Thymus (tissue), 11 donors: Measurements from ENCODE around the gene ALDH9A1. TPM values are rescaled to one million over a fixed set of nuclear protein-coding genes. Genes with fewer than 3 reads are reported as not detected.
"Not testable (repeated sequence)": the region's sequence is repeated elsewhere in the genome, so short reads cannot be mapped to it uniquely, and the experiment has no call there.

Experiments used
- DNase-seq, 9 donors: peaks; one replicate each; pipeline ENCODE4 v3.0.0-alpha.2; 2013; ENCODE audit warnings: low spot score in 9 of 9, low read depth in 6 of 9, missing footprints in 1 of 9
- H3K27ac ChIP-seq, 2 donors: one replicate each; pipeline ENCODE4 v1.5.1; 2013; ENCODE audit warnings: control low read depth in 1 of 2, low read depth in 1 of 2, low read length in 1 of 2, mild to moderate bottlenecking in 1 of 2, moderate library complexity in 1 of 2
- H3K27me3 ChIP-seq, 2 donors: one replicate each; pipeline ENCODE4 v1.5.1; 2013; ENCODE audit warnings: low read length in 1 of 2; ENCODE audit not compliant: control insufficient read depth in 2 of 2, insufficient read depth in 1 of 2
- H3K36me3 ChIP-seq, 2 donors: one replicate each; pipeline ENCODE4 v1.5.1; 2013; ENCODE audit warnings: low read length in 1 of 2, mild to moderate bottlenecking in 1 of 2, moderate library complexity in 1 of 2; ENCODE audit not compliant: control insufficient read depth in 2 of 2, insufficient read depth in 2 of 2
- H3K4me1 ChIP-seq, 2 donors: one replicate each; pipeline ENCODE4 v1.5.1; 2013; ENCODE audit warnings: low read length in 2 of 2; ENCODE audit not compliant: control insufficient read depth in 2 of 2, insufficient read depth in 2 of 2
- H3K4me3 ChIP-seq, 2 donors: one replicate each; pipeline ENCODE4 v1.5.1; 2013; ENCODE audit warnings: low read length in 2 of 2, control low read depth in 1 of 2, mild to moderate bottlenecking in 1 of 2
- H3K9me3 ChIP-seq, 2 donors: one replicate each; pipeline ENCODE4 v1.5.1; 2013; ENCODE audit warnings: low read length in 1 of 2, mild to moderate bottlenecking in 1 of 2; ENCODE audit not compliant: control insufficient read depth in 2 of 2, insufficient read depth in 1 of 2
- whole genome bisulfite sequencing: extraction: QIAGEN DNeasy Blood & Tissue Kit; methylation state at CpG from one replicate; pipeline ENCODE4 v1.1.7; 2013; 5-methylcytosine and 5-hydroxymethylcytosine counted together
- polyA plus RNA-seq: library from polyadenylated mRNA; stranded (reverse); fragments of 200-250 nt; gene quantifications from one replicate; pipeline ENCODE4 v1.2.3, GENCODE V29; 2013
- total RNA-seq: library from RNA; stranded (reverse); fragments of 120-200 nt; gene quantifications from one replicate; pipeline ENCODE4 v1.2.4, GENCODE V29; 2013
- donor health status: healthy.

Gene ALDH9A1
- total and polyA plus RNA-seq, 2 donors: 41.0 to 44.9 TPM

DNA sequence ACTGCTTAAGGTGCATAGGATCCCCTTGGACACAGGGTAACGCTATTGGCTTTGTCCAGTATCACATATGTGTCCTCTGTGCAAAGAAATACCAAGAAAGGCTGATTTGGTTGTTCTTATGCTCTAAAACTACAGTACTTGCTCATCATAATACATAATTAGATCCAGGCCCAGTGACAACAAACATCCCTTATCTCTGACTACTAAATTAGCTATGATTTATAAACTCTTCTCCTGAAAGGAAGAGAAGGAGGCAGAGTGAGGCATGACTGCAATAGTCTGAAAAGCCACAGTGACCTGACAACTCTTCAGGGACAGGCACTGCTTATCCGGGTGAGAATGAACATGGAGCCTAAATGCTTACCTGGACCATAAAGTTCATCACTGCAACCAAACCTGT, 36.7 kb downstream of the ALDH9A1 start:
- no peak for DNase-seq
- Histone ChIP-seq H3K27ac (no peak overlapping the region), H3K9me3 (no peaks in the 10 kb centered on the region), H3K27me3 (no peaks in the 10 kb centered on the region), H3K36me3 (peaks cover 33 to 44% of the 10 kb centered on the region in 2 donors), H3K4me3 (no peak overlapping the region), H3K4me1 (no peaks in the 10 kb centered on the region)
- over 99% methylated on average over 2 of the region's 2 CpGs for WGBS

DNA sequence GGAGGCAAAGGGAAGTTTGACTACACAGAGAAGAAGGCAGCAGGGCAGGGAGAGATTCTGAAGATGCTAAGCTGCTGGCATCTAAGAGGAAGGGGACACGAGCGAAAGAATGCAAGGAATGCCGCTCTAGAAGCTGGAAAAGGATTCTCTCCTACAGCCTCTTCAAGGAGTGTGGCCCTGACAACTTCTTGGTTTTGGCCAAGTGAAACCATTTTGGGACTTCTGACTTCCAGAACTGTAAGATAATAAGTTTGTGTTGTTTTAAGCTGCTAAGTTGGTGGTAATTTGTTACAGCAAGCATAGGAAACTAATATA, 38.8 kb downstream of the ALDH9A1 start:
- H3K4me1 ChIP-seq: no peaks in the 10 kb centered on the region
- no peak overlapping the region for H3K27ac ChIP-seq
- no peaks in the 10 kb centered on the region for H3K27me3 ChIP-seq
- peaks cover 29 to 30% of the 10 kb centered on the region in 2 donors for H3K36me3 ChIP-seq
- no peak for DNase-seq
- WGBS: 81% methylated on average over 3 of the region's 3 CpGs
- H3K4me3 ChIP-seq: no peak overlapping the region
- no peaks in the 10 kb centered on the region for H3K9me3 ChIP-seq

DNA sequence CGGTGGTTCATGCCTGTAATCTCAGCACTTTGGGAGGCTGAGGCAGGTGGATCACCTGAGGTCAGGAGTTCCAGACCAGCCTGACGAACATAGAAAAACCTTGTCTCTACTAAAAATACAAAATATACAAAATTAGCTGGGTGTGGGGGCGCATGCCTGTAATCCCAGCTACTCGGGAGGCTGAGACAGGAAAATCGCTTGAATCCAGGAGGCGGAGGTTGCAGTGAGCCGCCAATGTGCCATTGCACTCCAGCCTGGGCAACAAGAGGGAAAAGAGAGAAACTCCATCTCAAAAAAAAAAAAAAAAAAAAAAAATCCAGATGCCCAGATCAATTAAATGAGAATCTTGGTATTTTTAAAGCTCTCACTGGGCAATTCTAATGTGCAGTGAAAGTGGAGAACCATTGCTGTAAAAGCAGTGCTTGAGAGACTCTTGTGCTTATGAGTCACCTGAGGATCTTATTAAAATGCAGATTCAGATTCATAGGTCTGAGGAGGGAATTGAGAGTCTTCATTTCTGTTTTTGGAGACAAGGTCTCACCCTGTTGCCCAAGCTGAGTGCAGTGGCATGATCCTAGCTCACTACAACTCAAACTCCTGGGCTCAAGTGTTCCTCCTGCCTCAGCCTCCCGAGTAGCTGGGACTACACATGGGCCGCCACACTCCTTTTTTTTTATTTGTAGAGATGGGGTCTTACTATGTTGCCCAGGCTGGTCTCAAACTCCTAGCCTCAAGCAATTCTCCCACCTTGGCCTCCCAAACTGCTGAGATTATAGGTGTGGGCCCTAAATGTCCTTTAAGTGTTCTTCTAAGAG, 39.4 kb downstream of the ALDH9A1 start:
- not testable (repeated sequence) for DNase-seq, H3K4me1 ChIP-seq, H3K27ac ChIP-seq, H3K27me3 ChIP-seq, H3K9me3 ChIP-seq, H3K4me3 ChIP-seq
- WGBS: 97% methylated on average over 9 of the region's 9 CpGs
- peaks cover 24 to 26% of the 10 kb centered on the region in 2 donors for H3K36me3 ChIP-seq

DNA sequence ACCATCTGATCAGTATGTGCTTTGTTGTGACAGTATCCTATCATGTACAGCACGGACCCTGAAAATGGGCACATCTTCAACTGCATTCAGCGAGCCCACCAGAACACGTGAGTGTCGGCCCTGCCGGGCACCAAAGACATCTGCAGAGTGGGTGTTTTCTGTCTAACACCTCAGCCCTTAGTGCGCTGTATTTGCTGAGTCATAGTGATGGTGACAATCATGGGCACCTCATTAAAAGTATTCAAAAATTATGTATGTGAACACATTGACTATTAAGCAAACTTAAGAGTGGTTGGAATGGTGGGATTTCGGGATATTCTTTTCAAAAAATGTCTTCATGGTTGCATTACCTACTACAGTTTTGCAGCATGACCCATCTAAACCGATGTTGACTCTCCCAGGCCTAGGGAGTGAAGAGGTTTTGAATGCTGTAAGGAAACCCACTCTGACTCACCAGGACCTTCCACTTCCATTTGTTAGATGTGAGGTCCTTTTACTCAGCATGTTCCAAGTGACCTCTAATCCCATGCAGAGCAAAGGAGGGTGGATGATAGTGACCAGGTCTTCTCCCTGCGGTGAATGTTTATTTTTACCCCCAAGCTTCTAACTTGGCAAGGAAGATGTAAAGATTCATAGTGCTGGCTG, 47.3 kb downstream of the ALDH9A1 start:
- Histone ChIP-seq H3K27me3 (no peaks in the 10 kb centered on the region), H3K4me1 (no peaks in the 10 kb centered on the region), H3K27ac (no peak overlapping the region), H3K9me3 (no peaks in the 10 kb centered on the region), H3K4me3 (no peak overlapping the region), H3K36me3 (peaks cover 0 to 3% of the 10 kb centered on the region in 2 donors)
- no peak for DNase-seq
- WGBS: 92% methylated on average over 9 of the region's 9 CpGs

DNA sequence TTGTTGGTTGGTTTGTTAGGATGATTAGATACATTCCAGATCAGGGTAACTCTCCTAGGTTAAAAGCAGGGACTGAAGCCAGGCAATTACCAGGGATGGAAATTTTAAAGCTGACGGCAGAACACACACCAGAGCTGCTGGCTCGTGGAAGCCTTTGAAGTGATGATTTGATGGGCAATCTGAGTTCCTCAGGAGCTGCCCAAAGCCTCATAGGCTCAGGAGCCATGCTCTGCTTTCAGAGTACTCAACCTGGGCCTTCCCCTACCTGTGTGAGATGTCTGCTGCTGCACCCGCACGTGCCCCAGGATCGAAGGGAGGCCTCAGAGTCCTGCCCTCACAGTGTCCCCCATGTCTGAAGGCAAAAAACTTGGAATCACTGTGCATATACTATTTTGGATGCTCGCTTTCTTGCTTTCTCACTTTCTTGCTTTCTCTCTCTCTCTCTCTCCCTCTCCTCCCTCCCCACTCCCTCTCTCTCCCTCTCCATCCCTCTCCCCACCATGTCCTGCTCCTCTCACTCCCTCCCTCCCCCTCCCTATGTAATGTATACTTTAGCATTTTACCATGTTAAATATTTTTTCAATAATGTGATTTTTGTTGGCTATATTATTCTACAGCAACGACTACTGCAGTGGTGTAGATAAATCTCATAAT, 49.3 kb downstream of the ALDH9A1 start:
- WGBS: 96% methylated on average over 7 of the region's 7 CpGs
- H3K36me3 ChIP-seq: no peaks in the 10 kb centered on the region

DNA sequence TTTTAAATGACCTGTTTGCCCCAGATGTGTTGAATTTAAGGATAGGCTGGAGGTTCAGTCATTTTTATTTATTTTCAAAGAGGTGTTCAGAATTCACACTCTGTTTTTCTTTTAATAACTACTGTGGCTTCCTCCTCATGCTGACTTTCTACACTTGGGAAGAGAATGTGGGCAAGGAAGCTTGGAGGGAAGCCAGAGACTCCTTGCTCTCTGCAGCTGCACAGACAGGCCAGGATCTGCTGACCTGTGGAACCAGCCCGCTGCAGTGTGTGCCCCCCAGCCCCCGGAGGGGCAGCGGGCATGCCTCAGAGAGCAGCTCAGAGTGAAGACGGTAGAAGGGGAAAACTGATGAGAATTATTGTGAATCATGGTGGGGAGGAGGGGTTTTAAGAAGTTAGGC, 50.4 kb downstream of the ALDH9A1 start:
- no peaks in the 10 kb centered on the region for H3K4me1 ChIP-seq
- H3K4me3 ChIP-seq: no peak overlapping the region

More for the DNA sequence above, 49.3 kb downstream of the ALDH9A1 start:
- Histone ChIP-seq H3K4me3 (no peak overlapping the region), H3K4me1 (no peaks in the 10 kb centered on the region), H3K27ac (no peak overlapping the region), H3K9me3 (no peaks in the 10 kb centered on the region), H3K27me3 (no peaks in the 10 kb centered on the region)
- no peak for DNase-seq

DNA sequence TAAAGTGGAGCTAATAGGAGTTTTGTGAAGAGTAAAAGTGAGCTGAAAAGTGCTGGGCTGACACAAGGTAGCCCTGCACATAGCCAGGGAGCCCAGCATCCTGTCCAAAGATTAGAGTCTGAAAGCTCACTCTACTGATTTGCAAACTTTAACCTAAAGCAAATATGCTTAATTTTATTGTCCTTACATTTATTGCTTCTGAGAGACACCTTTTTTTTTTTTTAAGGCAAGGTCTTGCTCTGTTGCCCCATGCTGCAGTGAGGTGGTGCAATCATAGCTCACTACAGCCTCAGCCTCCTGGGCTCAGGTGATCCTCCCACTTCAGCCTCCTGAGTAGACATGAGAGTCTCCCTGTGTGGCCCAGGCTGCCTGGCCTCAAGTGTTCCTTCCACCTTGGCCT, 50.8 kb downstream of the ALDH9A1 start:
- H3K4me3 ChIP-seq: no peak overlapping the region
- H3K4me1 ChIP-seq: no peaks in the 10 kb centered on the region
- no peaks in the 10 kb centered on the region for H3K27me3 ChIP-seq
- H3K36me3 ChIP-seq: no peaks in the 10 kb centered on the region
- H3K9me3 ChIP-seq: no peaks in the 10 kb centered on the region
- no peak overlapping the region for H3K27ac ChIP-seq
- no peak for DNase-seq

More for the DNA sequence above, 50.4 kb downstream of the ALDH9A1 start:
- Histone ChIP-seq H3K9me3 (no peaks in the 10 kb centered on the region), H3K27ac (no peak overlapping the region), H3K36me3 (no peaks in the 10 kb centered on the region), H3K27me3 (no peaks in the 10 kb centered on the region)
- WGBS: 87% methylated on average over 4 of the region's 4 CpGs
- DNase-seq: no peak

DNA sequence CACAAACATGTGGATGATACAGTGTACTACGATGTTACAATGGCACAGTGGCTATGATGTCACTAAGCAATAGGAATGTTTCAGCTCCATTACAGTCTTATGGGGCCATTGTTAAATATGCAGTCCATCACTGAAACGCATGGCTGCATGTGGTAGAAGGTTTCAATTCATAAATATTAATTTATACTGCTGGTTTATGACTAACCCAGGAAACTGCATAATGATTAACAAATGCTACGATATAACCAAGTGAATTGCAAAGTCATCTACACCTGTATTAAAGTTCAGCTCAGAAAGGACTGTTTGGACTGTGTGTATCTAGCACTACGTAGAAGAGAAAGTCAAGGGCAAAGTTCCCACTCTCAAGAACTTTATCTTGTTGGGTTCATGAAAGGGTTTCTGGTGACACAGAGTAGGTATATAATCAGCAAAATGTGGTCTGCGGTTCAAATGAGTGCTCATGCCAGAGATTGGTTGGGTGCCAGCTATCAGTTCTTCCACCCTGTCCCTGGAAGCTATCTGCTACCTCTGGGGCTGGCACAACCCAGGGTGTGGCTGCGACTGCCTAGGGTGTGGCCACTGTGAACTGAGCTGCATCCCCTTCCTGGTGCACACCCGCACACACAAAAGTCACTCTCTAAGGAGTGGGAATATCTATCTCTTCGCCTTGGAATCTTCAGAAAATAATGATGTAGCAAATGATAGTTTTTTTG, 52.6 kb downstream of the ALDH9A1 start:
- 97% methylated on average over 8 of the region's 8 CpGs for WGBS
- Histone ChIP-seq H3K9me3 (no peaks in the 10 kb centered on the region), H3K27me3 (no peaks in the 10 kb centered on the region), H3K27ac (no peak overlapping the region), H3K4me3 (no peak overlapping the region), H3K36me3 (no peaks in the 10 kb centered on the region), H3K4me1 (no peaks in the 10 kb centered on the region)
- DNase-seq: no peak
